ENCODE measurements around the gene APOBEC2.

Gene APOBEC2

GRCh38 chr6:41047745-41048732 is 5.0 kb upstream of the APOBEC2 start:
- no peak for TF ChIP-seq CTCF (IDR thresholded peaks at IDR 0.05; ENCODE audit: borderline replicate concordance, control extremely low read depth, extremely low read depth, insufficient read depth, missing control alignments)
- DNase-seq (ENCODE audit: low spot score), result no peak
- in situ Hi-C loops (cut with MboI; ENCODE audit: low sequenced_read_pairs, unreplicated experiment), result no loop called here

- no peak for TF ChIP-seq CTCF (IDR thresholded peaks at IDR 0.05; ENCODE audit: borderline replicate concordance, control extremely low read depth, extremely low read depth, insufficient read depth, missing control alignments)
- in situ Hi-C loops (cut with MboI; ENCODE audit: low sequenced_read_pairs, unreplicated experiment), result no loop called here
- DNase-seq (ENCODE audit: low spot score), result no peak
Measured at GRCh38 chr6:41049521-41049920, 3.5 kb upstream of the APOBEC2 start.

- no peak for DNase-seq (ENCODE audit: low spot score)
- TF ChIP-seq CTCF (IDR thresholded peaks at IDR 0.05; ENCODE audit: borderline replicate concordance, control extremely low read depth, extremely low read depth, insufficient read depth, missing control alignments), result no peak
- in situ Hi-C loops (cut with MboI; ENCODE audit: low sequenced_read_pairs, unreplicated experiment), result no loop called here
Measured at GRCh38 chr6:41049955-41050354, 3.0 kb upstream of the APOBEC2 start.

- TF ChIP-seq CTCF (IDR thresholded peaks at IDR 0.05; ENCODE audit: borderline replicate concordance, control extremely low read depth, extremely low read depth, insufficient read depth, missing control alignments), result no peak
- in situ Hi-C loops (cut with MboI; ENCODE audit: low sequenced_read_pairs, unreplicated experiment), result no loop called here
- DNase-seq (ENCODE audit: low spot score), result no peak
Measured at GRCh38 chr6:41050536-41050935, 2.5 kb upstream of the APOBEC2 start.

- no peak for TF ChIP-seq CTCF (IDR thresholded peaks at IDR 0.05; ENCODE audit: borderline replicate concordance, control extremely low read depth, extremely low read depth, insufficient read depth, missing control alignments)
- in situ Hi-C loops (cut with MboI; ENCODE audit: low sequenced_read_pairs, unreplicated experiment), result no loop called here
- no peak for DNase-seq (ENCODE audit: low spot score)
Measured at GRCh38 chr6:41051873-41052272, 1.1 kb upstream of the APOBEC2 start.

- no peak for DNase-seq (ENCODE audit: low spot score)
- no peak for TF ChIP-seq CTCF (IDR thresholded peaks at IDR 0.05; ENCODE audit: borderline replicate concordance, control extremely low read depth, extremely low read depth, insufficient read depth, missing control alignments)
- in situ Hi-C loops (cut with MboI; ENCODE audit: low sequenced_read_pairs, unreplicated experiment), result no loop called here
Measured at GRCh38 chr6:41054511-41054910, 1.5 kb downstream of the APOBEC2 start.

Measured in GM13976 (cell line).